Measurements from ENCODE around the gene PIEZO1.
A peak's percentile ranks its signal among the peaks of the same experiment; 100 is the strongest.
"Not testable (repeated sequence)": the region's sequence is repeated elsewhere in the genome, so short reads cannot be mapped to it uniquely, and the experiment has no call there.

Gene PIEZO1

GRCh38 chr16:88805340-88805715, 20.3 kb upstream of the PIEZO1 start:
- DNase-seq (ENCODE audit: low spot score), result no peak

GRCh38 chr16:88804552-88805339, 19.7 kb upstream of the PIEZO1 start:
- no peak for DNase-seq (ENCODE audit: low spot score)

- no peak for DNase-seq (ENCODE audit: low spot score)
Measured at GRCh38 chr16:88804173-88804551, 19.1 kb upstream of the PIEZO1 start.

- peak; percentile 65 for DNase-seq (ENCODE audit: low spot score)
Measured at GRCh38 chr16:88803264-88803987, 18.4 kb upstream of the PIEZO1 start, which contains the start of gene CDT1. CDT1 (plus strand) TSS chr16:88803789; CDS start chr16:88803832, 43 bp downstream.

GRCh38 chr16:88800277-88800592, 15.2 kb upstream of the PIEZO1 start:
- DNase-seq (ENCODE audit: low spot score), result no peak

GRCh38 chr16:88799569-88800276, 14.7 kb upstream of the PIEZO1 start:
- DNase-seq (ENCODE audit: low spot score), result no peak

- DNase-seq (ENCODE audit: low spot score), result no peak
Measured at GRCh38 chr16:88798772-88799455, 13.9 kb upstream of the PIEZO1 start.

GRCh38 chr16:88798073-88798472, 13.1 kb upstream of the PIEZO1 start:
- DNase-seq (ENCODE audit: low spot score), result no peak

GRCh38 chr16:88796278-88796677, 11.3 kb upstream of the PIEZO1 start:
- DNase-seq (ENCODE audit: low spot score), result no peak

- no peak for DNase-seq (ENCODE audit: low spot score)
Measured at GRCh38 chr16:88793251-88793954, 8.4 kb upstream of the PIEZO1 start.

GRCh38 chr16:88792668-88793250, 7.7 kb upstream of the PIEZO1 start:
- DNase-seq (ENCODE audit: low spot score), result no peak

- DNase-seq (ENCODE audit: low spot score), result no peak
Measured at GRCh38 chr16:88792078-88792550, 7.1 kb upstream of the PIEZO1 start.

GRCh38 chr16:88790312-88791211, 5.5 kb upstream of the PIEZO1 start:
- no peak for DNase-seq (ENCODE audit: low spot score)

GRCh38 chr16:88789594-88789993, 4.6 kb upstream of the PIEZO1 start:
- DNase-seq (ENCODE audit: low spot score), result no peak

- DNase-seq (ENCODE audit: low spot score), result not testable (repeated sequence)
Measured at GRCh38 chr16:88788749-88789148, 3.7 kb upstream of the PIEZO1 start.

GRCh38 chr16:88787579-88788314, 2.7 kb upstream of the PIEZO1 start:
- DNase-seq (ENCODE audit: low spot score), result no peak

- no peak for DNase-seq (ENCODE audit: low spot score)
Measured at GRCh38 chr16:88784856-88785105, 239 bp downstream of the PIEZO1 start.

- DNase-seq (ENCODE audit: low spot score), result peak; percentile 64
Measured at GRCh38 chr16:88784074-88784855, 755 bp downstream of the PIEZO1 start.
